Measurements from ENCODE around the gene PRRG4. TPM values are rescaled to one million over a fixed set of nuclear protein-coding genes. Genes with fewer than 3 reads are reported as not detected.

The PRRG4 gene
- total RNA-seq, 1 experiment from 2014 or later, result 11.5 TPM

DNA sequence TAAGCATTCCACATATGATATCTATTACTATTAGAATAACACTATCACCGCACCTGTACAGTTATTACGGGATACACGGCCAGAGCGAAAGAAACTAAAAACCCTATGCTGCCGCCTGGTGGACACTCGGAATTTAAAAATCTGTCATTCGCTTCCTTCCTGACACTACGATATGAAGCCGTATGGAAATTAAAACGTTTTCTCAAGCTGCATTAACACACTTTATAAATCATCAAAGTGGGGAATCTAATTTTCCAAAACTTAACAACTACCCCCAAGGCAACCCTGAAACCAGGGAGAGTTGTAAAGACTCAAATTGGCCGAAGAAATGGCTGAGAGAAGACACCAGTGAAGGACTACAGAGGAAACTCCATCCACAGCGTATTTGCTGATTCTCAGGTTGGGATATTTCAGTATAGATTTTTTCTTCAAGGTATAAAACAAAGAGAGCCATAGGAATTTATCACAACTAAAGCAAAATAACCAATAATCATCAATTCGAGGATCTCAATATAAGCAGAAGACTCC, 36.7 kb upstream of the PRRG4 start:
- Histone ChIP-seq H3K9me2 (ENCODE audit: insufficient read depth) (no peaks in the 10 kb centered on the region), H3K27me3 (ENCODE audit: insufficient read depth, low read depth) (no peaks in the 10 kb centered on the region), H3K79me2 (ENCODE audit: low read depth) (no peaks in the 10 kb centered on the region), H3K4me2 (peak overlapping the region; percentile 73), H3F3A (ENCODE audit: insufficient read depth, low read depth) (no peaks in the 10 kb centered on the region), H3K4me3 (peak overlapping the region; percentile 39; the same call in 1 of the 2 replicates), H3K9me3 (ENCODE audit: insufficient read depth, low read depth) (no peaks in the 10 kb centered on the region), H3K27ac (no peak overlapping the region), H2AFZ (peak overlapping the region; percentile 76), H4K20me1 (ENCODE audit: insufficient read depth) (no peaks in the 10 kb centered on the region), H3K4me1 (replicated peaks; ENCODE audit: insufficient read depth) (no peaks in the 10 kb centered on the region), H3K36me3 (ENCODE audit: low read depth) (no peaks in the 10 kb centered on the region)
- intact Hi-C loops (cut with micrococcal nuclease; ENCODE audit: unreplicated experiment), result loop anchor here (1.0 to 10.0 kb wide), 4 partner anchors 80 to 470 kb away; partner anchors contain the start of gene EIF3M
- ChIA-PET CTCF (interaction anchor here (1.0 kb wide), 1 partner anchor 143 kb away, joined by 4 read pairs; no protein-coding TSS in a partner anchor), POLR2A (ENCODE audit: unreplicated experiment) (no interaction called here)
- DNase-seq, result peak in 1 of 2 experiments; percentile 62
- no TSS peak for BruUV-seq (replicated peaks)
- no peak for TF ChIP-seq EZH2 (IDR thresholded peaks at IDR 0.05; ENCODE audit: low read depth)
- TF ChIP-seq, protein P1, sequence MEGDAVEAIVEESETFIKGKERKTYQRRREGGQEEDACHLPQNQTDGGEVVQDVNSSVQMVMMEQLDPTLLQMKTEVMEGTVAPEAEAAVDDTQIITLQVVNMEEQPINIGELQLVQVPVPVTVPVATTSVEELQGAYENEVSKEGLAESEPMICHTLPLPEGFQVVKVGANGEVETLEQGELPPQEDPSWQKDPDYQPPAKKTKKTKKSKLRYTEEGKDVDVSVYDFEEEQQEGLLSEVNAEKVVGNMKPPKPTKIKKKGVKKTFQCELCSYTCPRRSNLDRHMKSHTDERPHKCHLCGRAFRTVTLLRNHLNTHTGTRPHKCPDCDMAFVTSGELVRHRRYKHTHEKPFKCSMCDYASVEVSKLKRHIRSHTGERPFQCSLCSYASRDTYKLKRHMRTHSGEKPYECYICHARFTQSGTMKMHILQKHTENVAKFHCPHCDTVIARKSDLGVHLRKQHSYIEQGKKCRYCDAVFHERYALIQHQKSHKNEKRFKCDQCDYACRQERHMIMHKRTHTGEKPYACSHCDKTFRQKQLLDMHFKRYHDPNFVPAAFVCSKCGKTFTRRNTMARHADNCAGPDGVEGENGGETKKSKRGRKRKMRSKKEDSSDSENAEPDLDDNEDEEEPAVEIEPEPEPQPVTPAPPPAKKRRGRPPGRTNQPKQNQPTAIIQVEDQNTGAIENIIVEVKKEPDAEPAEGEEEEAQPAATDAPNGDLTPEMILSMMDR (conservative IDR thresholded peaks at IDR 0.05), result peak; percentile 95

DNA sequence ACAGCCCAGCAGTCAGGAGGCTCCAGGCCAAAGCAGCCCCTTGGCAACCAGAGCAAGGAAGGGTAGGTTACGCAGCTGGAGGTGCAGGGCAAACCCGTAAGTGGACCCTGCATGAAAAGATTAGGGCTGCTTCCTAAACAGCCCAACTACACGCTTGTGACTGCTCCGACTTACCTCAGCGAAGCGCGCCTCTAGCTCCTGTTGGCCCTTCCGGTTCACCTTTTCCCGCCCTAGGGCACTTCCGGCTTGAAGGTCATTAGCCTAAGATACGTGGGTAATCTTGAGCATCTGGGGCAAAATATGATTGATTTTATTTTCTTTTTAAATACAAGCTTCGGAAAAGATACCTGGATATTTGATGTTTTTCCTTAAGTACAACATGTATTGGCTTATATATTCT, 35.3 kb upstream of the PRRG4 start, which contains the start of gene CCDC73:
TSS of gene CCDC73 (minus strand) at position 224 of the 400 bp plus-strand sequence. CDS start 34,419 bp downstream, outside the sequence.
- no peaks in the 10 kb centered on the region for H3F3A ChIP-seq (ENCODE audit: insufficient read depth, low read depth)
- no peaks in the 10 kb centered on the region for H3K9me2 ChIP-seq (ENCODE audit: insufficient read depth)
- no peak within 1 kb of the TSS for H3K4me2 ChIP-seq
- ChIA-PET CTCF (no interaction called here), POLR2A (ENCODE audit: unreplicated experiment) (no interaction called here)
- intact Hi-C loops (cut with micrococcal nuclease; ENCODE audit: unreplicated experiment), result loop anchor here (5.0 to 10.0 kb wide), 2 partner anchors 210 to 407 kb away; partner anchors contain the start of gene EIF3M
- no peak for TF ChIP-seq EZH2 (IDR thresholded peaks at IDR 0.05; ENCODE audit: low read depth)
- TF ChIP-seq, protein P1 (conservative IDR thresholded peaks at IDR 0.05), result no peak
- H3K4me1 ChIP-seq (replicated peaks; ENCODE audit: insufficient read depth), result no peaks in the 10 kb centered on the region
- DNase-seq, result no peak
- H3K27me3 ChIP-seq (ENCODE audit: insufficient read depth, low read depth), result no peaks in the 10 kb centered on the region
- no peak within 1 kb of the TSS for H3K4me3 ChIP-seq
- no peak within 1 kb of the TSS for H3K27ac ChIP-seq
- no peaks in the 10 kb centered on the region for H4K20me1 ChIP-seq (ENCODE audit: insufficient read depth)
- H3K9me3 ChIP-seq (ENCODE audit: insufficient read depth, low read depth), result no peaks in the 10 kb centered on the region
- H2AFZ ChIP-seq, result no peak within 1 kb of the TSS
- no TSS peak for BruUV-seq (replicated peaks)
- H3K36me3 ChIP-seq (ENCODE audit: low read depth), result no peaks in the 10 kb centered on the region
- no peaks in the 10 kb centered on the region for H3K79me2 ChIP-seq (ENCODE audit: low read depth)

DNA sequence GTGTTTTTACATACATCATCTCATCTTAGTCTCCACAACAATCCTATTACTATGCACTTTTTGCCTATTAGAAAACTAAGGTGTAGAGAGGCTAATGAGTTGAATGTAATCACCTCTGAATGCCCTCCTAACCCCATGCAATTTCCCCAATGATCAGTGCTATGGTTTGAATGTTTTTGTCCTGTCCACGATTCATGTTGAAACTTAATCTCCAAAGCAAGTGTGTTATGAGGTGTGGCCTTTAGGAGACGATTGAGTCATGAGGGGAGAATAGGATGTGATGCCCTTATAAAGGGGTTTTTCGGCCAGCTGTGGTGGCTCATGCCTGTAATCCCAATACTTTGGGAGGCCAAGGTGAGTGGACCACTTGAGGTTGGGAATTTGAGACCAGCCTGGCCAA, 33.3 kb upstream of the PRRG4 start:
- no TSS peak for BruUV-seq (replicated peaks)
- Histone ChIP-seq H3K9me2 (ENCODE audit: insufficient read depth) (no peaks in the 10 kb centered on the region), H3K4me2 (no peak overlapping the region), H3K4me1 (replicated peaks; ENCODE audit: insufficient read depth) (no peaks in the 10 kb centered on the region), H3K27me3 (ENCODE audit: insufficient read depth, low read depth) (no peaks in the 10 kb centered on the region), H3F3A (ENCODE audit: insufficient read depth, low read depth) (no peaks in the 10 kb centered on the region), H3K4me3 (no peak overlapping the region), H3K79me2 (ENCODE audit: low read depth) (no peaks in the 10 kb centered on the region), H3K27ac (no peak overlapping the region), H2AFZ (no peak overlapping the region), H3K9me3 (ENCODE audit: insufficient read depth, low read depth) (no peaks in the 10 kb centered on the region), H3K36me3 (ENCODE audit: low read depth) (no peaks in the 10 kb centered on the region), H4K20me1 (ENCODE audit: insufficient read depth) (no peaks in the 10 kb centered on the region)
- ChIA-PET POLR2A (ENCODE audit: unreplicated experiment) (no interaction called here), CTCF (no interaction called here)
- TF ChIP-seq EZH2 (IDR thresholded peaks at IDR 0.05; ENCODE audit: low read depth), result no peak
- TF ChIP-seq, protein P1 (conservative IDR thresholded peaks at IDR 0.05), result no peak
- DNase-seq, result no peak
- intact Hi-C loops (cut with micrococcal nuclease; ENCODE audit: unreplicated experiment), result loop anchor here (10.0 kb wide), 1 partner anchor 212 kb away; the partner anchor contains the start of gene EIF3M

Data from PC-9 (cell line).